Measurements from ENCODE around the gene TAGLN2.

DNA sequence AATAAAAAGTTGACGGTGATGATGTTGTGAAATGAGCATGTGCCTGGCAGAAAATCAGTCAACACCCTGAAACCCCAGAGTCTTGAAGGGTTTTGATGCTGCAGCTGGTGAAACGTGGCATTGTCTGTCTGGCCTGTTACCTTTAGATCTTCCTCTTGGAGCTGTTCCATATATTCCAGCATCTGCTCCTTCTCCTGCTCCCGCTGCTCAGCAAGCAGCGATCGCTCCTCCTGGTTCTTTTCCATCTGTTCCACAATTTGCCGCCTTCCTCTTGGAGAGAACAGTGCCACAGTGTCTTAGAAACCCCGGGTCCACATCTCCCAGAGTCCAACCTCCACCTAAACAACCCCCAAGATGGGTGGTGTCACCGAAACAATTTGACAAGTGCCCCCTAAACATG, 41.0 kb downstream of the TAGLN2 start:
- TF ChIP-seq, protein P1, sequence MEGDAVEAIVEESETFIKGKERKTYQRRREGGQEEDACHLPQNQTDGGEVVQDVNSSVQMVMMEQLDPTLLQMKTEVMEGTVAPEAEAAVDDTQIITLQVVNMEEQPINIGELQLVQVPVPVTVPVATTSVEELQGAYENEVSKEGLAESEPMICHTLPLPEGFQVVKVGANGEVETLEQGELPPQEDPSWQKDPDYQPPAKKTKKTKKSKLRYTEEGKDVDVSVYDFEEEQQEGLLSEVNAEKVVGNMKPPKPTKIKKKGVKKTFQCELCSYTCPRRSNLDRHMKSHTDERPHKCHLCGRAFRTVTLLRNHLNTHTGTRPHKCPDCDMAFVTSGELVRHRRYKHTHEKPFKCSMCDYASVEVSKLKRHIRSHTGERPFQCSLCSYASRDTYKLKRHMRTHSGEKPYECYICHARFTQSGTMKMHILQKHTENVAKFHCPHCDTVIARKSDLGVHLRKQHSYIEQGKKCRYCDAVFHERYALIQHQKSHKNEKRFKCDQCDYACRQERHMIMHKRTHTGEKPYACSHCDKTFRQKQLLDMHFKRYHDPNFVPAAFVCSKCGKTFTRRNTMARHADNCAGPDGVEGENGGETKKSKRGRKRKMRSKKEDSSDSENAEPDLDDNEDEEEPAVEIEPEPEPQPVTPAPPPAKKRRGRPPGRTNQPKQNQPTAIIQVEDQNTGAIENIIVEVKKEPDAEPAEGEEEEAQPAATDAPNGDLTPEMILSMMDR (IDR thresholded peaks at IDR 0.05) = no peak
- TF ChIP-seq EP300 (IDR thresholded peaks at IDR 0.05; ENCODE audit: low read depth) = no peak
- no peak for TF ChIP-seq POLR2AphosphoS5 (IDR thresholded peaks at IDR 0.05)

Data from transverse colon (tissue), 4 donors.